Naive thymus-derived CD8-positive, alpha-beta T cell (primary cell): Measurements from ENCODE around the gene PLEKHG2. TPM values are rescaled to one million over a fixed set of nuclear protein-coding genes. Genes with fewer than 3 reads are reported as not detected.

Experiments used
- ATAC-seq, 2 donors: fragments of 150-1000 bp; cut with Tn5 transposase in 1 of 2; sonication (Bioruptor Pico), chemical (Tn5 transposase) in 1 of 2; 1 replicate in 1 of 2; 2 replicates in 1 of 2; pipeline ENCODE4 v1.10.0; 2021; ENCODE audit warnings: mild to moderate bottlenecking in 2 of 2, moderate library complexity in 2 of 2
- POLR2A ChIA-PET: fragments of 350-600 bp; sonication (Branson Sonifier 250); formaldehyde crosslinking; loops from one replicate; lab custom pipeline; 2021; ENCODE audit warnings: antibody characterized with exemption; lab: Charles Lee
- DNase-seq, 10 donors: peaks; one replicate each; pipeline versions ENCODE4 v3.0.0 to v3.0.0-alpha.2; 2020 to 2022
- H3K27ac Mint-ChIP-seq, 10 donors: one replicate each; pipeline ENCODE4 v1.8.0; 2020 to 2022; ENCODE audit warnings: mild to moderate bottlenecking in 10 of 10, mixed read lengths in 10 of 10, moderate library complexity in 4 of 10, inconsistent platforms in 1 of 10
- H3K27me3 Mint-ChIP-seq, 5 donors: one replicate each; pipeline ENCODE4 v1.8.0; 2021 to 2022; ENCODE audit warnings: mixed read lengths in 5 of 5
- H3K36me3 Mint-ChIP-seq, 3 donors: one replicate each; pipeline ENCODE4 v1.8.0; 2020 to 2022; ENCODE audit warnings: mixed read lengths in 3 of 3, mild to moderate bottlenecking in 2 of 3, inconsistent platforms in 1 of 3
- H3K4me1 Mint-ChIP-seq, 4 donors: one replicate each; pipeline ENCODE4 v1.8.0; 2021 to 2022; ENCODE audit warnings: mixed read lengths in 4 of 4
- H3K4me3 Mint-ChIP-seq, 10 donors: one replicate each; pipeline ENCODE4 v1.8.0; 2020 to 2022; ENCODE audit warnings: mild to moderate bottlenecking in 10 of 10, mixed read lengths in 10 of 10, moderate library complexity in 6 of 10, inconsistent platforms in 1 of 10
- H3K9me3 Mint-ChIP-seq, 9 donors: one replicate each; pipeline ENCODE4 v1.8.0; 2020 to 2022; ENCODE audit warnings: mixed read lengths in 9 of 9, mild to moderate bottlenecking in 3 of 9, inconsistent platforms in 1 of 9, moderate library complexity in 1 of 9
- polyA plus RNA-seq, 3 donors: library from polyadenylated mRNA; unstranded; fragments of 300-500 nt; fragmentation: Illumina TruSeq; gene quantifications; one replicate each; pipeline ENCODE4 v1.2.3, GENCODE V29; 2021
- total RNA-seq, 8 experiments: library from RNA in 2 of 8; stranded (reverse) in 2 of 8; gene quantifications; one replicate each; pipeline ENCODE4 v1.2.3 and lab custom pipeline; 2021 to 2026

The PLEKHG2 gene
- total and polyA plus RNA-seq, 5 experiments from 2014 or later, result 4.2 to 23.8 (median 5.0) TPM

DNA sequence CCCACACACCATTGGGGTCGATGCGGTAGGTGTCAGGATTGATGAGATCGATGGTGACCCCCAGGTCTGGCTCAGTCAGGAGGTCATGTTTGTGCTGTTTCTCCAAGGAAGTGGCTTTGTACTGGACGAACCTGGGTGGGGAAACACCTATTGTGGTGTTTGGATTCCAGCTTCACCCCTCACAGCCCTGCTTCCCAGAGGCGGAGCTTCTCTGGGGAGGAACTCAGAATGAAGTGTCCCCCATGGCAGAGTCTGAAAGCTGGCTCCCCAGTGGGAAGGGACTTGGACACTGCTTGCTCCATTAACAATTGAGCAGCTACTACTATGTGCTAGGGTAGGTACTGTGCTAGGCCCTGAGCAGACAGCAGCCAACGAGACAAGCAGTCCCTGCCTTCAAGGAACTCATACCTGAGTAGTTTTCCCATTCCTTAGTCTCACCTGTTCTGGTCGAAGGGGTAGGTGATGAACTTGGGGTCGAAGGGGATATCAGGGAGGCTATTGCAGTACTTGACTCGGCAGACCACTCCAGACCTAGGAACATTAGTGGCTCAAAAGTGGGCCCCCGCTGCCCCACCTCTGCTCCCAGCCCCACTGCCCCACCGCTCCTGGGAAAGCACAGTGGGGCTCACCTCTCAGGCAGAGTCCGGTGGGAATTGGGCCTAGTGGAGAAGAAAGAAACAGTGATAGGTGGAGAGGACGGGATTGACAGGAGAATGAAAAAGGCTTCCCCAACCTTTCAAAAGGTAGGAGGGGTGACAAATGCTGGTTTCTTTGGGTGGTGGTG lies 22.6 kb upstream of the PLEKHG2 start:
- Mint-ChIP-seq H3K4me3 (peak overlapping the region; percentile 95 to 98 (median 98)), H3K36me3 (peaks cover 0 to 67% (median 19%) of the 10 kb centered on the region in 3 donors), H3K4me1 (peaks cover 15 to 52% (median 46%) of the 10 kb centered on the region in 4 donors), H3K27me3 (no peaks in the 10 kb centered on the region), H3K27ac (peak overlapping the region; percentile 94 to 100 (median 100)), H3K9me3 (no peaks in the 10 kb centered on the region)
- POLR2A ChIA-PET, result interaction anchor here (1.0 to 4.6 kb wide), 9 partner anchors 16 to 143 kb away, joined by 3 to 118 read pairs (median 5); partner anchors contain the start of genes EID2B, GMFG, PLEKHG2 and RPS16
- DNase-seq (no peak), ATAC-seq (no peak)

- peak overlapping the region; percentile 95 to 98 (median 98) for H3K4me3 Mint-ChIP-seq
- ATAC-seq (no peak), DNase-seq (peak in 3 of 10 donors; percentile 88 to 93 (median 89))
- H3K36me3 Mint-ChIP-seq, result peaks cover 0 to 68% (median 19%) of the 10 kb centered on the region in 3 donors
- H3K27me3 Mint-ChIP-seq, result no peaks in the 10 kb centered on the region
- POLR2A ChIA-PET, result interaction anchor here (0.6 to 4.6 kb wide), 13 partner anchors 15 to 1956 kb away, joined by 3 to 118 read pairs (median 15); partner anchors contain the start of genes EID2B, GMFG, PLEKHG2 and RPS16
- H3K9me3 Mint-ChIP-seq, result no peaks in the 10 kb centered on the region
- H3K27ac Mint-ChIP-seq, result peak overlapping the region; percentile 94 to 100 (median 100)
- H3K4me1 Mint-ChIP-seq, result peaks cover 15 to 56% (median 48%) of the 10 kb centered on the region in 4 donors
Observed at GRCh38 chr19:39390451-39390750, 22.1 kb upstream of the PLEKHG2 start.

DNA sequence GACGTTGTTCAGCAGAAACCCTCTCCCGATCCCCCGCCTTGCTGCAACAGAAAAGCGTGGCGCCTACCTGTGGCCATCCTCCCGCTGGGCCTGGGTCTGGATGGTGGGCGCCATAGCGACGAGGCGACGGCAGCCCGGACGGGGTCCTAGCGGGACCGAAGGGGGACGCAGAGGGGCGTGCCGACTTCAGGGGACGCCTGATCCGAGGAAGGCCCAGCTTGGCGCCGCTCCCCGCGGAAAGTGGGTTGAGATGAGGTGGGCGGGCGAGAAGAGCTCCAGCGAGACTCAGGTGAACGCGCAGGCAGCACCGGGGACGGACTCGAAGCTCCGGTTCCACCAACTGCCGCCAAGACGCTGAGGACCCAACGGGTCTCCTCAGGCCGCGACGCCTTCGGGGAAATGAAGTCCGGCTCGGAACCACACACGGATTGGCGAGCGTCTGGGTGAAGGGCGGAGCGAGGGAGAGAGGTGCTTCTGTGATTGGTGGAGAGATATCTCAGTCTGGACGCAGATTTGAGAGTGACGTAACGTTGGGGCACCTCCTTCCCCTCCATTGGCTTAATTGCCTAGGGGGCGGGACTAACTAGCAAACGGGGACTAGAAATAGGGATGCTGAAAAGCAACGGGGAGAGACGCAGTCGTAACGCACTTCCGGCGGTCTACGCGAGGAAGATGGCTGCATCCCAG lies 21.6 kb upstream of the PLEKHG2 start, which contains the start of the genes MED29 and PAF1:
TSS of gene MED29 (plus strand) at position 628 of the 687 bp plus-strand sequence. CDS start at position 673, 45 bp downstream.
TSS of gene PAF1 (minus strand) at position 356 of the 687 bp plus-strand sequence. CDS start at position 114, 242 bp downstream.
- peak within 1 kb of the TSS; percentile 94 to 100 (median 100) for H3K27ac Mint-ChIP-seq
- peaks cover 15 to 58% (median 50%) of the 10 kb centered on the region in 4 donors for H3K4me1 Mint-ChIP-seq
- H3K4me3 Mint-ChIP-seq, result peak within 1 kb of the TSS; percentile 95 to 98 (median 98)
- DNase-seq (peak; percentile 86 to 99 (median 97)), ATAC-seq (peak; percentile 91 to 95)
- POLR2A ChIA-PET, result interaction anchor here (0.6 to 4.6 kb wide), 17 partner anchors 14 to 1956 kb away, joined by 3 to 118 read pairs (median 7); partner anchors contain the start of genes EID2B, GMFG, PLEKHG2 and RPS16
- no peaks in the 10 kb centered on the region for H3K27me3 Mint-ChIP-seq
- H3K36me3 Mint-ChIP-seq, result peaks cover 0 to 68% (median 19%) of the 10 kb centered on the region in 3 donors
- H3K9me3 Mint-ChIP-seq, result no peaks in the 10 kb centered on the region

- H3K4me3 Mint-ChIP-seq, result peak overlapping the region; percentile 40 to 84 (median 78)
- no peaks in the 10 kb centered on the region for H3K9me3 Mint-ChIP-seq
- ATAC-seq (peak; percentile 52), DNase-seq (peak; percentile 86 to 96 (median 94))
- peak overlapping the region; percentile 90 to 99 (median 96) for H3K27ac Mint-ChIP-seq
- POLR2A ChIA-PET, result interaction anchor here (0.5 to 11.2 kb wide), 13 partner anchors 10 to 283 kb away, joined by 3 to 258 read pairs (median 4); partner anchors contain the start of genes EID2B, GMFG, PLEKHG2 and RPS16
- peaks cover 0 to 45% (median 3%) of the 10 kb centered on the region in 3 donors for H3K36me3 Mint-ChIP-seq
- H3K27me3 Mint-ChIP-seq, result no peaks in the 10 kb centered on the region
- H3K4me1 Mint-ChIP-seq, result peaks cover 27 to 70% (median 63%) of the 10 kb centered on the region in 4 donors
Observed at GRCh38 chr19:39397360-39398296, 14.8 kb upstream of the PLEKHG2 start.

DNA sequence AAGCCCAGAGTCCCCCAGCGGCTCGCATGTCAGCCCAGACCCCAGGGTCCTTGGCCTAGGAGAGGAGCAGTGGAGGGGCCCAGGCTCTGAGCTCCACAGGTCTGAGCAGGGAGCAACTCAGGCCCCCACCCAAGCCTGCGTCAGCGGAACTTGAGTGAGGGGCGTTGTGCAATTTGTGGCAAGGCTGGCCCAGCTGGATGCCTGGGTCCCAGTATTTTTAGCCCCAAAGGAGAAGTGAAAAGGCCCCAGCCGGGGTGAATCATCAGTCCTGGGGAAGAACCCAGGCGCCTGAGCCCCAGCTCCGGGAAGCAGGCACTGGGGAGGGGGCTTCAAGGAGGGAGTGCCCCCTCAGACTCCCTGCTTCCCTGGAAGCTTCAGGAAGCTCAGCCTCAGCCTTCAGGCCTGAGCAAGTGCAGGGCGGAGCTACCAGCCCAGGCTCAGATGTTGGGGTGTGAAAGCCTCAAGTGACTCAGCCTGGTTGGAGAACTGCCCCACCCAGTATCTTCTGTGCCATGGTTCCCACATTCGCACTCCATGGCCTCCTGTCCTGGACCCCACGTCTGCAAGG lies 14.1 kb upstream of the PLEKHG2 start:
- POLR2A ChIA-PET, result interaction anchor here (0.6 to 11.2 kb wide), 10 partner anchors 9 to 134 kb away, joined by 3 to 258 read pairs (median 5); partner anchors contain the start of genes EID2B, GMFG, PLEKHG2 and RPS16
- H3K4me1 Mint-ChIP-seq, result peaks cover 27 to 67% (median 62%) of the 10 kb centered on the region in 4 donors

DNA sequence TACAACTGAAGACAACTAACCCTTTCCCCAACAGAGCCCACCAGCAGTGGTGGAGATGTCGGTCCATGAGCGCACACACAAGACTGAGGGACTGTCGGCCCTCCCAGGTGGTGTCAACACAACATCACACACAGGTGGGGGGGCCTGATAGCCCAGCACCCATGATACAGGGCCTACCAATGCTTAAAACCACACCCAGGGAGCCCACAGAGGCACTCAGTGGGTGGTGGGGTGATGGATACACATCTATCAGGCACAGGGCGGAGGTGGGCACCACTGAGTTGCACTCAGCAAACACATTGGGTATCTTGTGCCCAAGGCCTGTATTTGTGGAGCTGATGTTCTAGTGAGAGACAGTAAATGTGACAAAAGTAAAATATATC lies 12.8 kb upstream of the PLEKHG2 start:
- ATAC-seq, result no peak
- Mint-ChIP-seq H3K4me1 (peaks cover 25 to 70% (median 61%) of the 10 kb centered on the region in 4 donors), H3K4me3 (peak overlapping the region in 9 of 10 donors; percentile 29 to 79 (median 47)), H3K9me3 (no peaks in the 10 kb centered on the region), H3K27ac (peak overlapping the region; percentile 69 to 99 (median 94)), H3K36me3 (peaks cover 0 to 31% (median 3%) of the 10 kb centered on the region in 3 donors), H3K27me3 (no peaks in the 10 kb centered on the region)
- POLR2A ChIA-PET, result interaction anchor here (0.9 to 11.2 kb wide), 3 partner anchors 8 to 36 kb away, joined by 4 to 258 read pairs (median 183); partner anchors contain the start of genes PLEKHG2, RPS16 and ZFP36
- DNase-seq, result no peak

More for the DNA sequence above, 14.1 kb upstream of the PLEKHG2 start:
- no peak for ATAC-seq
- Mint-ChIP-seq H3K27me3 (no peaks in the 10 kb centered on the region), H3K9me3 (no peaks in the 10 kb centered on the region), H3K4me3 (peak overlapping the region; percentile 34 to 84 (median 78)), H3K27ac (peak overlapping the region; percentile 90 to 99 (median 96)), H3K36me3 (peaks cover 0 to 40% (median 3%) of the 10 kb centered on the region in 3 donors)
- DNase-seq, result peak in 1 of 10 donors; percentile 23

- peak overlapping the region in 6 of 10 donors; percentile 30 to 79 (median 62) for H3K4me3 Mint-ChIP-seq
- DNase-seq (no peak), ATAC-seq (no peak)
- H3K4me1 Mint-ChIP-seq, result peaks cover 26 to 73% (median 63%) of the 10 kb centered on the region in 4 donors
- H3K27ac Mint-ChIP-seq, result peak overlapping the region; percentile 69 to 99 (median 94)
- H3K27me3 Mint-ChIP-seq, result no peaks in the 10 kb centered on the region
- POLR2A ChIA-PET, result interaction anchor here (0.9 to 11.2 kb wide), 3 partner anchors 8 to 36 kb away, joined by 4 to 258 read pairs (median 183); partner anchors contain the start of genes PLEKHG2, RPS16 and ZFP36
- H3K36me3 Mint-ChIP-seq, result peaks cover 0 to 27% (median 3%) of the 10 kb centered on the region in 3 donors
- H3K9me3 Mint-ChIP-seq, result no peaks in the 10 kb centered on the region
Observed at GRCh38 chr19:39400061-39400460, 12.4 kb upstream of the PLEKHG2 start.

GRCh38 chr19:39401070-39401548 lies 11.4 kb upstream of the PLEKHG2 start:
- DNase-seq (no peak), ATAC-seq (peak; percentile 3 to 15)
- peaks cover 0 to under 1% (median 0%) of the 10 kb centered on the region in 5 donors for H3K27me3 Mint-ChIP-seq
- POLR2A ChIA-PET, result interaction anchor here (0.5 to 11.2 kb wide), 13 partner anchors 8 to 552 kb away, joined by 3 to 258 read pairs (median 5); partner anchors contain the start of genes GMFG, MED29, PAF1 and PLEKHG2
- H3K4me3 Mint-ChIP-seq, result peak overlapping the region; percentile 79 to 98 (median 87)
- peak overlapping the region; percentile 94 to 100 (median 98) for H3K27ac Mint-ChIP-seq
- peaks cover 27 to 77% (median 64%) of the 10 kb centered on the region in 4 donors for H3K4me1 Mint-ChIP-seq
- peaks cover 0 to 17% (median 0%) of the 10 kb centered on the region in 3 donors for H3K36me3 Mint-ChIP-seq
- no peaks in the 10 kb centered on the region for H3K9me3 Mint-ChIP-seq

DNA sequence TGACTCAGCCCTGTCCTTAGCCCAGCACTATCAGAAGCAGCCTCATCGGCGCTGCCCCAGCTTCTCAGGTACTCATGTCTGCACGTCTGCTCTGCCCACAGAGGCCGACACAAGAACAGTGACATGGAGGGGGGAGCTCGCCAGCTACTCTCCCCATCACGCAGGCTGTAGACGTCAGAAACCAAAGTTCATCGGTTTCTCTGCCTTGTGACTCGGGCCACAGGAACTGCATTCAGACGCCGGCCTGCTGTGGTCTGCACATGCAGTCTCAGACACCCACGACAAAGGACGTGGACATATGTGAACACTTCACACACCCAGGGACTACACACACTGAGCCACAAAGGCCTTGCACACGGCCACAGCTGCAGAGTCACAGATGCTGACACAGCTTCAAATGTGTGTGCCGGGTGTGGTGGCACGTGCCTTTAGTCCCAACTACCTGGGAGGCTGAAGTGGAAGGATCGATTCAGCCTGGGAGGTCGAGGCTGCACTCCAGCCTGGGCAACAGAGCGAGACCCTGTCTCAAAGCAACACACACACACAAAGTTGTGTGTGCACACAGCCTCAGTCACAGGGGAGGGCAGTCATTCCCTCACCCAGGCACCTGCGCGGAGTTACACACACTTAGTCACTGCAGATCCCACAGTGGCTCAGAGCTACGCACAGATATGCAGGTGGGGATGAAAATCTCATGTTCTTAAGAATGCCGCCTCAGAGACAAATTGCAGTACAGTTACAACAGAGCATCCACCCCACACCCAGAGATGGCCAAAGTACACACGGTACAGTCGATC lies 10.7 kb upstream of the PLEKHG2 start:
- Mint-ChIP-seq H3K9me3 (no peaks in the 10 kb centered on the region), H3K4me1 (peaks cover 29 to 79% (median 68%) of the 10 kb centered on the region in 4 donors), H3K27ac (peak overlapping the region; percentile 94 to 100 (median 98)), H3K36me3 (peaks cover 0 to 12% (median 0%) of the 10 kb centered on the region in 3 donors), H3K27me3 (peaks cover 0 to 3% (median 0%) of the 10 kb centered on the region in 5 donors), H3K4me3 (peak overlapping the region; percentile 79 to 98 (median 87))
- POLR2A ChIA-PET, result interaction anchor here (0.6 to 11.2 kb wide), 15 partner anchors 8 to 783 kb away, joined by 3 to 258 read pairs (median 5); partner anchors contain the start of genes EIF3K, GMFG, MED29 and PAF1
- ATAC-seq, result peak; percentile 49 to 62
- DNase-seq, result peak; percentile 60 to 93 (median 85)
